T-helper 1 cell treated with Interleukin-12 subunit alpha and Interleukin-12 subunit beta and Interleukin-4 antibody, amounts not matched to agents 30 ng/mL and 1 ng/mL, for 36 hours (primary cell): ENCODE measurements around the gene CCDC107. TPM values are rescaled to one million over a fixed set of nuclear protein-coding genes. Genes with fewer than 3 reads are reported as not detected.
"Not testable (repeated sequence)": the region's sequence is repeated elsewhere in the genome, so short reads cannot be mapped to it uniquely, and the experiment has no call there.

Experiments
- intact Hi-C: fragments of 100-400 bp; cut with micrococcal nuclease; formaldehyde crosslinking; loops from one replicate; pipeline ENCODE4 v1.15.1; 2024
- total RNA-seq: library from RNA; stranded (reverse); gene quantifications from 2 replicates; pipeline ENCODE4 v1.2.3, GENCODE V29; 2022

Gene CCDC107, protein sequence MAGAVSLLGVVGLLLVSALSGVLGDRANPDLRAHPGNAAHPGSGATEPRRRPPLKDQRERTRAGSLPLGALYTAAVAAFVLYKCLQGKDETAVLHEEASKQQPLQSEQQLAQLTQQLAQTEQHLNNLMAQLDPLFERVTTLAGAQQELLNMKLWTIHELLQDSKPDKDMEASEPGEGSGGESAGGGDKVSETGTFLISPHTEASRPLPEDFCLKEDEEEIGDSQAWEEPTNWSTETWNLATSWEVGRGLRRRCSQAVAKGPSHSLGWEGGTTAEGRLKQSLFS
- total RNA-seq, result 29.0 and 32.1 TPM in 2 replicates

DNA sequence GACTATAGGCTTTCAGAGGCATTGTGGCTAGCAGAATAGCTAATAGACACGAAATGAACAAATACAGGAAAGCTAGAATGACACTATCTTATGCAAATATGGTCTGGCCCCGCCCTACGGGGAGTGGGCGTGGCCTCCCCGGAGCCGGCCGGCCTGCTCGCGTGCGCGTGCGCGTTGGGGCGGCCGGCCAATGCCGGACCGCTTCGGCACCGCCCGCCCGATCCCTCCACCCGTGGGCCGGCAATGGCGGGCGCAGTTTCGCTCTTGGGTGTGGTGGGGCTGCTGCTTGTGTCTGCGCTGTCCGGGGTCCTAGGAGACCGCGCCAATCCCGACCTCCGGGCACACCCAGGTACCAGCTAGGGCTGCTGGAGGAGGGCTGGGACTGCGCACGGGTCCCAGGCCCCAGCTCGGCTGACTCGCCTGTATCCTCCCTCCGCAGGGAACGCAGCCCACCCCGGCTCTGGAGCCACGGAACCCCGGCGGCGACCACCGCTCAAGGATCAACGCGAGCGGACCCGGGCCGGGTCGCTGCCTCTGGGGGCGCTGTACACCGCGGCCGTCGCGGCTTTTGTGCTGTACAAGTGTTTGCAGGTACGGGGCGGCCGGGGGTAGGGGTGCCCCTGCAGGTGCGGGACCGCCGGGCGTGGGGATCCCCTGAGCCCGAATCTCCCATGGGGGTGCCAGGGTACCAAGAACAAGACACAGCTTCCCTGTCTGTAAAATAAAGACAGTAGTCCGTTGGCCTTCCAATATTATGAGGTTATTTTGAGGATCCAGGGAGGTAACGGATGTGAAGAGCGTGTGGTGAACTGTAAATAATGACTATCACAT is at the start of gene CCDC107:
Gene CCDC107, plus strand, starts transcription at position 156 of the 831 bp plus-strand sequence. Its CDS starts 88 bp downstream, at position 244.
- intact Hi-C loops, result loop anchor here (1.0 to 10.0 kb wide), 12 partner anchors 30 to 1034 kb away; partner anchors contain the start of genes ARID3C, DCTN3, DNAJB5 and FAM221B

DNA sequence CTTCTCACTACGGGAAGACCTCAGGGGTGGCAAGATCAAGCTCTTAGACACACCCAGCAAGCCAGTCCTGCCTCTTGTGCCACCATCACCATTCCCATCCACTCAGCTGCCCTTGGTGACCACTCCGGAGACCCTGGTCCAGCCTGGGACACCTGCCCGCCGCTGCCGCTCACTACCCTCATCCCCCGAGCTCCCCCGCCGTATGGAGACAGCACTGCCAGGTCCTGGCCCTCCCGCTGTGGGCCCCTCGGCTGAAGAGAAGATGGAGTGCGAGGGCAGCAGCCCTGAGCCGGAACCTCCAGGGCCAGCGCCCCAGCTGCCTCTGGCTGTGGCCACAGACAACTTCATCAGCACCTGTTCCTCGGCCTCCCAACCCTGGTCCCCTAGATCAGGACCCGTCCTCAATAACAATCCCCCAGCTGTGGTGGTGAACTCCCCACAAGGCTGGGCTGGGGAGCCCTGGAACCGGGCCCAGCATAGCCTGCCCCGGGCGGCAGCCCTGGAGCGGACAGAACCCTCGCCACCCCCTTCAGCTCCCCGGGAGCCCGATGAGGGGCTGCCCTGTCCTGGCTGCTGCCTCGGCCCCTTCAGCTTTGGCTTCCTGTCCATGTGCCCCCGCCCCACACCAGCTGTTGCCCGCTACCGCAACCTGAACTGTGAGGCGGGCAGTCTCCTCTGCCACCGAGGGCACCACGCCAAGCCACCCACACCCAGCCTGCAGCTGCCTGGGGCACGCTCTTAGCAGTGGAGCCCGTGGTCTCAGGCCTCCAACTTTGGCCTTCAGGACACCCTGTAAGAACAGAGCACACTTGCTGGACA is 48.9 kb upstream of the CCDC107 start:
- intact Hi-C loops, result no loop called here

DNA sequence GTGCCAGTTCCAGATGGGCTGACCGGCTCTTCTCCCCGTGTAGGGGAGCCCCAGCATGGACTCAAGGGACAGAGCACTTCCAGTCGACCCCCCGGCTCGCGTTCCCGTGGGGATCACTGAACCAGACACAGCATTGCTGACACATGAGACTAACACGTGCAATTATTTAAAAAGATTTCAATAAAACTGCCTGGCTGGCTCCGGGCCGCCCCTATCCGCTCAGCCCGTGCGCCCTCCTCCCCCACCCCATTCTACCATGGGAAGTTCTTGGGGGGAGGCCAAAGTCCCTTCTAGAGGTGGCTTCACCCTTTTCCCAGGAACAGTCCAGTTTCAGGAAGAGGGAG is 48.3 kb upstream of the CCDC107 start:
- intact Hi-C loops, result no loop called here

DNA sequence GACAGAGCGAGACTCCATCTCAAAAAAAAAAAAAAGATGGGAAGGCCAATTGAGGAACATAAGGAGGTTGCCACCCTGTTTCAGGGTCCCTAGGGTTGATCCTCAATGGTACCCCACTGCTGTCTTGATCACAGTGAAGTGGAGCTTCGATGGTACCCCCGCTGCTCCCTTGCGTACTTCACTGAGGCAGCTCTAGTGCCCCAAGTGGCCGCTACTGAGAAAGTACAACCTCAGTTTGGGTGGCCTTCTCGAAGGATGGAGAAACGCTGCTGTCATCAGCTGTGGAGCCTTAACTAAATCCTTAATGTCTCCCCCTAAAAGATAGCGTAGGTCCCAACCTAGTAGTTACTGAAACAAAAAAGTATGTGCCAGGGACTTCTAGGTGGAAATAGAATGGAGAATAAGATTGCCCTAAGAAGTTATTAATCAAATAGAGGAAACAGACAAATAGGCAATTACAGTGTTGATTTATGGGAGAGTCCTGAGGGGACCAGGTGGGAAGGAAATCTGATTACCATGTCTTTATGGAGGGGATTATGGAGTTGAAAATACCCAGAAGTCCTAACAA is 46.8 kb upstream of the CCDC107 start:
- intact Hi-C loops, result no loop called here

GRCh38 chr9:35612066-35612465 is 46.0 kb upstream of the CCDC107 start:
- intact Hi-C loops, result not testable (repeated sequence)

DNA sequence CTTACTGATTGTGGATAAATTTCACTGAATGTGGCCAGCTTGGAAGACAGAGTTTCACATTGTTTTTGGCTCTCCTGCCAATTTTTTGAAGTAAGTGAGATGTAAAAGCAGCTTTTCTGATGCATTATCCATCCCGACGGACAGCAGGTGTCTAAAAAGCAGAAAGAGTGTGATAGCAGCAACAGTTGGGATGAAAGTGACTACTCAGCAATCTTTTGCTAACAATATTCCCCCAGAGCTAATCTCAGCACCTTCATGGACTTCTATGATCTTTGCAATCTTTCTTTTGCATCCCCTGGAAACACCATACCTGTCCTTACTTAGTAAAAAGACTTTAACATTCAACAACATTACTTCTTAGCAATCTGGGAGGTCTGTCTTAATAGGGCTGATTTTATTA is 45.2 kb upstream of the CCDC107 start:
- intact Hi-C loops, result no loop called here

DNA sequence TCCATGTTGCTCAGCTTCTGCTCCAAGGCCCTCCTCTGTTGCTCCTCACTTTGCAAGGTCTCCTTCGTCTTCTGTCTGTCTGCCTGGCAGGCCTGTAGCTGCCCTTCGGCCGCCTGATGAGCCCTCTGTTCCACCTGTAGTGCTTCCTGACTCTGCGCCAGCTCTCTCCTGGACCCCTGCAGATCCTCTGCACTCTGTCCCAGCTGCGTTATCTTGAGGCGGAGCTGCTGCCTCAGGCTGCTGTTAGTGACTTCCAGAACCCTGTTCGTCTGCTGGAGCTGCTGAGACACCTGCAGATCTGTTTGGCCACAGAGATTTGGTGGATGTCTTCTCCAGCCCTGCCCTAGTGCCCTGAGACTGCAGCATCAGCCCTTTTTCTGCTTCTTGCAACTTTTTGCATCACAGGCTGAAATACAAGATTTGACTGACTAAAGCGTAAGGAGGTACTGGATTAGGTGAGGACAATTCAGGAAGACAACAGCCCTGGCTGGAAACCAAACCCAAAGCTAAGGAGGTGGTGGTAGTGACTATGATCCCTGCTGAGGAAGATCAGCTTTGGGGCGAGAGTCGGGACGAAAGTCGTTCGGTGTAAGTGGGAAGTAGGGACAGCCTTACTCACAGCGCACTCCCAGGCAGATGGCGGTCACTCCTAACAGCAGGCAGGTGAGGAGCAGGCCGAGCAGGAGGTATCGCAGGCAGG is 42.0 kb upstream of the CCDC107 start:
- intact Hi-C loops, result no loop called here

DNA sequence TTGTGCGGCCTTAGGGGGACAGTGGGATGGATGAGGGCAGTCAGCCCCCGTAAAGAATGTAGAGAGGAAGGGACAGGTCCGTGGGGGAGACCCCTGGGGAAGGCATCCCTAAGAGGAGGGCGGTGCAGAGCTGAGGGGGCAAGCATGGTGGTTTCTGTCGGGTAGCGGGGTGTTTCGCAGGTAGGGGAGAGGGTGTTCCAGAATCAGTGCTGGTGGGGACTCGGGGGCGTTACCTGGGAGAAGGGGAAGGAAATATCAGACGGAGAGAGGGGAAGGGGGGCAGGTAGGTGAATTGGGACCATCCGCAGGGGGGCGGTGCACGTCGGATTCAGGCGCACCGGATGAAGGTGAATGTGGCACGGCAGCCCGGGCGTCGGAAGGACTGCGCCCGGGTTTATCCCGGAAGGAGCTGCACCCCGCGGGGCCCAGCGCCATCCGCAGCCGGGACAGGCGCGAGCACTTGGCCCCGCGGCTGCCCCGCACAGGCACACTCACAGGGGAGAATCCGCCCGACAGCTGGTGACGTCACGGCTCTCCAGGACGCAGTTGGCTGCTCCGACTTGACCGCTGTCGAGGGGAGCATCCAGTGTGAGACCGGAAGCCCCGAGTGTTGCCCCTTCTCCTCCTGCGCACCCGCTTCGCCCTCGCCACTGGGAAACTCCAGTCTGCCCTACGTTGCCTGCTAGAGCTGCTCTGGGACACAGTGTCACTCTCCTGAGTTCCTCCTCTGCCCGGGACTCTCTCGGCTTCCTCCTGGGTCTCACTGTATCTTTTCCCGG is 41.2 kb upstream of the CCDC107 start:
- intact Hi-C loops, result loop anchor here (1.0 kb wide), 2 partner anchors 29 to 40 kb away; no protein-coding TSS in a partner anchor

GRCh38 chr9:35617548-35617947 is 40.5 kb upstream of the CCDC107 start:
- intact Hi-C loops, result loop anchor here (1.0 kb wide), 2 partner anchors 29 to 40 kb away; no protein-coding TSS in a partner anchor

- intact Hi-C loops, result no loop called here
Observed at GRCh38 chr9:35618325-35618727, 39.8 kb upstream of the CCDC107 start, which contains the start of gene CD72. Gene CD72, minus strand, starts transcription at chr9:35618413. Its CDS starts 110 bp downstream, at chr9:35618303.

GRCh38 chr9:35618854-35619799 is 39.0 kb upstream of the CCDC107 start:
- intact Hi-C loops, result loop anchor here (1.0 kb wide), 1 partner anchor 15 kb away; no protein-coding TSS in a partner anchor

GRCh38 chr9:35619800-35620158 is 38.3 kb upstream of the CCDC107 start:
- intact Hi-C loops, result loop anchor here (1.0 kb wide), 1 partner anchor 15 kb away; no protein-coding TSS in a partner anchor

DNA sequence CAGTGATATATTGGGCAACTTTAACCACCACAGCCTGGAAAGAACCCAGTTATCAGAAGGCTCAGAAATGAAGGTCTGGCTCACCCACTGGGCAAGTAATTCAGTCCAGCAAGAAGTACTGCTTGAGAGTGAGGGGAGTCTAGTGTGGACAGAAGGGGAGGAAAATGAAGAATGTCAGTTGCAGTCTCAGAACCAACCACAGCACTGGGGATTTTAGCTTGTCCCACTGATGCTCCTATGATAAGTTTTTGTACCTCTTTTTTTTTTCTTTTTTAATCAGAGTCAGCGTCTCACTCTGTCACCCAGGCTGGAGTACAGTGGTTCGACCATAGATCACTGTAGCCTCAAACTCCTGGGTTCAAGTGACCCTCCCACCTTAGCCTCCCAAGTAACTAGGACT is 30.5 kb upstream of the CCDC107 start:
- intact Hi-C loops, result no loop called here

DNA sequence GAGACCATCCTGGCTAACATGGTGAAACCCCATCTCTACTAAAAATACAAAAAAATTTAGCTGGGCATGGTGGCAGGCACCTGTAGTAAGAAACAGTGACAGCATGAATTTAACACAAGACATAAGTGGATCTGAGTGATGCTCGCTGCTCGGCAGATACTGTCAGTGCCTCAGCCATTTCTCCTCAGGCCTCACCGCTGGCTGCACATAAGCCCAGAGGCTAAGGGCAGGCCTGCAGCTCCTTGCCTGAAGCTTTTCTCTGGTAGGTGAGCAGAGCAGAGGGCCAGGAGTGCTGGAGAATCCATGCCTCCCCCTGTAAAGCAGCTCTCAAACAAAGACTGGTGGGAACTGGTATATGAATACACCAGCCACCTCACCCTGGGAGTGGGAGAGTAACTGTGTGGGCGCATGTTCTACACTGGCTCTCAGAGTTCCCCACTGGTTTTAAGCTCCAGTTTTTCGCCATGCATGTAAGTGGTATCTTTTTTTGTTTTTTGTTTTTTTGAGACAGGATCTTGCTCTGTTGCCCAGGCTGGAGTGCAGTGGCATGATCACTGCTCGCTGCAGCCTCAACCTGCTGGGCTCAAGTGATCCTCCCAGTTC is 29.6 kb upstream of the CCDC107 start:
- intact Hi-C loops, result no loop called here

GRCh38 chr9:35629597-35629996 is 28.5 kb upstream of the CCDC107 start:
- intact Hi-C loops, result no loop called here

GRCh38 chr9:35635730-35636129 is 22.4 kb upstream of the CCDC107 start:
- intact Hi-C loops, result no loop called here

DNA sequence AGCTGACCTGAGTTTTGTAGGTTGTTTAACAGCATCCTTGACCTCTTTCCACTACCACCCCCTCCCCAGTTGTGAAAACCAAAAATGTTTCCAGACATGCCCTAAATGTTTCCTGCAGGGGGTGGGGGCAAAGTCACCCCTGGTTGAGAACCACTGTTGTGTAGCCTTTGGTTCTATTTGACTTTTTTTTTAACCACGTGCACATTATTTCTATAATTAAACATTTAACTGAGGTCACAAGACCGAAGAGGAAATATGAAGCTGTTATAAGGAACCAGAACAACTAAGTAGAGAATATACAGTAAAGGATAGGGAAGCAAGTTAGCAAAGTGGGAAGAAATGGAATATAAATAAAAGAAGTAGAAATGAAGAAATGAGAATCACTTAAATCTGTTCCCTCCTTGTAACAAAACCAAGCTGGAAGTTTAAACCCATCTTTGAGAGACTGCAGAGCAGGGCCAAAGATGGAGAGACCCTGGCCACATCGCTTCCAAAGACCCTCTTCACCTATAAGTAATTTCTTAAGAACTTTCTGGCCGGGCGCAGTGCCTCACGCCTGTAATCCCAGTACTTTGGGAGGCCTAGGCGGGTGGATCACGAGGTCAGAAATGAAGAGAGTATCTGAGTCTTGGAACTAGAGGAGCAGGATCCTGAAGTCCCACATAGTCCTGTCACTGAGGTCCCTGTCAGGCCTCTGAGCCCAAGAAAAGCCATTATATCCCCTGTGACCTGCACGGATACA is 21.8 kb upstream of the CCDC107 start:
- intact Hi-C loops, result no loop called here
